ENCODE measurements around the gene TSKU.

- TF ChIP-seq, protein P1, sequence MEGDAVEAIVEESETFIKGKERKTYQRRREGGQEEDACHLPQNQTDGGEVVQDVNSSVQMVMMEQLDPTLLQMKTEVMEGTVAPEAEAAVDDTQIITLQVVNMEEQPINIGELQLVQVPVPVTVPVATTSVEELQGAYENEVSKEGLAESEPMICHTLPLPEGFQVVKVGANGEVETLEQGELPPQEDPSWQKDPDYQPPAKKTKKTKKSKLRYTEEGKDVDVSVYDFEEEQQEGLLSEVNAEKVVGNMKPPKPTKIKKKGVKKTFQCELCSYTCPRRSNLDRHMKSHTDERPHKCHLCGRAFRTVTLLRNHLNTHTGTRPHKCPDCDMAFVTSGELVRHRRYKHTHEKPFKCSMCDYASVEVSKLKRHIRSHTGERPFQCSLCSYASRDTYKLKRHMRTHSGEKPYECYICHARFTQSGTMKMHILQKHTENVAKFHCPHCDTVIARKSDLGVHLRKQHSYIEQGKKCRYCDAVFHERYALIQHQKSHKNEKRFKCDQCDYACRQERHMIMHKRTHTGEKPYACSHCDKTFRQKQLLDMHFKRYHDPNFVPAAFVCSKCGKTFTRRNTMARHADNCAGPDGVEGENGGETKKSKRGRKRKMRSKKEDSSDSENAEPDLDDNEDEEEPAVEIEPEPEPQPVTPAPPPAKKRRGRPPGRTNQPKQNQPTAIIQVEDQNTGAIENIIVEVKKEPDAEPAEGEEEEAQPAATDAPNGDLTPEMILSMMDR (IDR thresholded peaks at IDR 0.05), result no peak
- TF ChIP-seq POLR2AphosphoS5 (IDR thresholded peaks at IDR 0.05) (no peak), POLR2A (IDR thresholded peaks at IDR 0.05; ENCODE audit: low read depth) (no peak), EP300 (IDR thresholded peaks at IDR 0.05) (no peak)
Observed at GRCh38 chr11:76802151-76802550, 19.0 kb downstream of the TSKU start.
